Spinal cord (tissue), 10 donors: ENCODE results near the gene RRAD. TPM values are rescaled to one million over a fixed set of nuclear protein-coding genes. Genes with fewer than 3 reads are reported as not detected.
A peak's percentile ranks its signal among the peaks of the same experiment; 100 is the strongest.

Experiments used
- DNase-seq, 6 donors: peaks; one replicate each; pipeline versions ENCODE4 v3.0.0 to v3.0.0-alpha.2; 2013 to 2015; ENCODE audit warnings: low spot score in 6 of 6, low read depth in 4 of 6
- H3K27ac ChIP-seq: one replicate; pipeline ENCODE4 v1.5.1; 2013; ENCODE audit warnings: low read depth, low read length, control low read depth
- H3K27me3 ChIP-seq: one replicate; pipeline ENCODE4 v1.6.1; 2013; ENCODE audit warnings: low read length; ENCODE audit not compliant: control insufficient read depth, insufficient read depth
- H3K36me3 ChIP-seq: one replicate; pipeline ENCODE4 v1.6.1; 2013; ENCODE audit warnings: low read length; ENCODE audit not compliant: control insufficient read depth, insufficient read depth
- H3K4me1 ChIP-seq: one replicate; pipeline ENCODE4 v1.6.1; 2013; ENCODE audit warnings: low read length; ENCODE audit not compliant: control insufficient read depth, insufficient read depth
- H3K4me3 ChIP-seq: one replicate; pipeline ENCODE4 v1.5.1; 2013; ENCODE audit warnings: low read depth, low read length, control low read depth
- H3K9me3 ChIP-seq: one replicate; pipeline ENCODE4 v1.6.1; 2013; ENCODE audit warnings: low read length; ENCODE audit not compliant: control insufficient read depth, insufficient read depth
- WGBS: methylation state at CpG from one replicate; pipeline ENCODE4 v1.1.5; 2013; ENCODE audit warnings: missing lambda C conversion rate; ENCODE audit not compliant: insufficient coverage; 5-methylcytosine and 5-hydroxymethylcytosine counted together
- polyA plus RNA-seq, 2 donors: library from polyadenylated mRNA; unstranded; fragments of 120-200 nt; gene quantifications; one replicate each; pipeline ENCODE4 v1.2.1, GENCODE V29; 2013; ENCODE audit not compliant: insufficient read length in 2 of 2
- total RNA-seq, 2 donors: library from RNA; depleted of rRNA in 1 of 2; stranded (reverse); fragments of 120-200 nt in 1 of 2; fragments of >200 nt in 1 of 2; gene quantifications; one replicate each; pipeline versions ENCODE4 v1.2.3 to v1.2.4, GENCODE V29; 2013 to 2014
- donor health status: healthy.

The RRAD gene
- total and polyA plus RNA-seq, 4 donors: 1.3 to 6.0 (median 2.1) TPM

GRCh38 chr16:66952430-66953110 is 27.2 kb upstream of the RRAD start:
- peaks cover 17% of the 10 kb centered on the region for H3K4me1 ChIP-seq
- peaks cover 41% of the 10 kb centered on the region for H3K27me3 ChIP-seq
- H3K4me3 ChIP-seq: no peak overlapping the region
- 88% methylated on average over 4 of the region's 7 CpGs for WGBS
- no peaks in the 10 kb centered on the region for H3K36me3 ChIP-seq
- H3K27ac ChIP-seq: no peak overlapping the region
- H3K9me3 ChIP-seq: no peaks in the 10 kb centered on the region
- no peak for DNase-seq

GRCh38 chr16:66950971-66951790 is 25.8 kb upstream of the RRAD start:
- no peak for DNase-seq
- no peaks in the 10 kb centered on the region for H3K9me3 ChIP-seq
- H3K36me3 ChIP-seq: no peaks in the 10 kb centered on the region
- peaks cover 41% of the 10 kb centered on the region for H3K27me3 ChIP-seq
- H3K4me3 ChIP-seq: no peak overlapping the region
- no CpG with 5 or more reads among the region's 4 CpGs for WGBS
- H3K4me1 ChIP-seq: peaks cover 19% of the 10 kb centered on the region
- H3K27ac ChIP-seq: no peak overlapping the region

GRCh38 chr16:66950437-66950836 is 25.1 kb upstream of the RRAD start:
- DNase-seq: no peak
- no peaks in the 10 kb centered on the region for H3K9me3 ChIP-seq
- no peaks in the 10 kb centered on the region for H3K36me3 ChIP-seq
- H3K4me1 ChIP-seq: peaks cover 19% of the 10 kb centered on the region
- no peak overlapping the region for H3K4me3 ChIP-seq
- H3K27ac ChIP-seq: no peak overlapping the region
- no CpG with 5 or more reads among the region's 2 CpGs for WGBS
- H3K27me3 ChIP-seq: peaks cover 41% of the 10 kb centered on the region

GRCh38 chr16:66949472-66949871 is 24.1 kb upstream of the RRAD start:
- H3K4me1 ChIP-seq: peaks cover 19% of the 10 kb centered on the region
- no peak for DNase-seq
- H3K4me3 ChIP-seq: no peak overlapping the region
- H3K9me3 ChIP-seq: no peaks in the 10 kb centered on the region
- peaks cover 3% of the 10 kb centered on the region for H3K36me3 ChIP-seq
- H3K27me3 ChIP-seq: peaks cover 41% of the 10 kb centered on the region
- 68% methylated on average over 5 of the region's 6 CpGs for WGBS
- H3K27ac ChIP-seq: no peak overlapping the region

- Histone ChIP-seq H3K4me3 (peak overlapping the region; percentile 49), H3K27me3 (peaks cover 41% of the 10 kb centered on the region), H3K27ac (no peak overlapping the region), H3K9me3 (no peaks in the 10 kb centered on the region), H3K4me1 (peaks cover 19% of the 10 kb centered on the region), H3K36me3 (peaks cover 7% of the 10 kb centered on the region)
- DNase-seq: no peak
- WGBS: 9% methylated on average over 18 of the region's 21 CpGs
These were observed 23.5 kb upstream of the RRAD start for GRCh38 chr16:66948837-66949225.

GRCh38 chr16:66948134-66948836 is 22.9 kb upstream of the RRAD start:
- WGBS: 2% methylated on average over 40 of the region's 44 CpGs
- Histone ChIP-seq H3K4me1 (peaks cover 19% of the 10 kb centered on the region), H3K4me3 (peak overlapping the region; percentile 49), H3K27me3 (peaks cover 41% of the 10 kb centered on the region), H3K27ac (no peak overlapping the region), H3K9me3 (no peaks in the 10 kb centered on the region), H3K36me3 (peaks cover 12% of the 10 kb centered on the region)
- peak in 1 of 6 donors; percentile 16 for DNase-seq

- Histone ChIP-seq H3K4me3 (peak overlapping the region; percentile 49), H3K27me3 (peaks cover 41% of the 10 kb centered on the region), H3K36me3 (peaks cover 20% of the 10 kb centered on the region), H3K27ac (no peak overlapping the region), H3K9me3 (no peaks in the 10 kb centered on the region), H3K4me1 (peaks cover 19% of the 10 kb centered on the region)
- WGBS: 1% methylated on average over 13 of the region's 23 CpGs
- DNase-seq: peak; percentile 59 to 95 (median 77)
These were observed 22.1 kb upstream of the RRAD start for GRCh38 chr16:66947302-66948065.

GRCh38 chr16:66946974-66947301 is 21.6 kb upstream of the RRAD start:
- Histone ChIP-seq H3K9me3 (no peaks in the 10 kb centered on the region), H3K4me3 (no peak overlapping the region), H3K27me3 (peaks cover 36% of the 10 kb centered on the region), H3K27ac (no peak overlapping the region), H3K36me3 (peaks cover 26% of the 10 kb centered on the region), H3K4me1 (peaks cover 19% of the 10 kb centered on the region)
- WGBS: 43% methylated on average over 4 of the region's 5 CpGs
- DNase-seq: no peak

GRCh38 chr16:66946541-66946940 is 21.2 kb upstream of the RRAD start:
- Histone ChIP-seq H3K9me3 (no peaks in the 10 kb centered on the region), H3K36me3 (peaks cover 30% of the 10 kb centered on the region), H3K4me1 (peaks cover 19% of the 10 kb centered on the region), H3K4me3 (no peak overlapping the region), H3K27me3 (peaks cover 34% of the 10 kb centered on the region), H3K27ac (no peak overlapping the region)
- no peak for DNase-seq
- 89% methylated on average over 7 of the region's 7 CpGs for WGBS
